ENCODE results near the gene SLC9A3.

Gene SLC9A3

GRCh38 chr5:525916-526315 is 1.7 kb upstream of the SLC9A3 start (continued):
- TF ChIP-seq TSHZ1 (tag by site-specific recombination; IDR thresholded peaks at IDR 0.05; ENCODE audit: borderline replicate concordance) (no peak), SP3 (tag by site-specific recombination; IDR thresholded peaks at IDR 0.05) (no peak), ZSCAN16 (tag by site-specific recombination; IDR thresholded peaks at IDR 0.05) (no peak), ZNF488 (tag by site-specific recombination; IDR thresholded peaks at IDR 0.05) (no peak), ZNF280C (tag by site-specific recombination; IDR thresholded peaks at IDR 0.05) (no peak), ZNF404 (tag by site-specific recombination; IDR thresholded peaks at IDR 0.05) (no peak), ZNF624 (tag by site-specific recombination; IDR thresholded peaks at IDR 0.05) (no peak), ZIC2 (tag by site-specific recombination; IDR thresholded peaks at IDR 0.05) (no peak), ZNF354C (tag by site-specific recombination; IDR thresholded peaks at IDR 0.05; ENCODE audit: borderline replicate concordance, low read depth) (no peak), PRDM4 (tag by site-specific recombination; IDR thresholded peaks at IDR 0.05) (no peak), CTCF (tag by site-specific recombination; IDR thresholded peaks at IDR 0.05) (no peak)

- Histone ChIP-seq H3K4me1 (ENCODE audit: control insufficient read depth, insufficient read depth, low read length) (no peaks in the 10 kb centered on the region), H3K9me3 (ENCODE audit: control insufficient read depth, insufficient read depth, low read depth, low read length) (no peaks in the 10 kb centered on the region), H3K36me3 (ENCODE audit: control insufficient read depth in 2 of 2, insufficient read depth in 1 of 2, low read length in 2 of 2) (no peaks in the 10 kb centered on the region), H3K4me3 (ENCODE audit: low read depth, low read length) (no peak overlapping the region), H3K27ac (ENCODE audit: extremely low read depth, low read depth, low read length) (no peak overlapping the region)
- CTCF ChIA-PET = no interaction called here
- POLR2A ChIA-PET = no interaction called here
- TF ChIP-seq ZNF623 (tag by site-specific recombination; IDR thresholded peaks at IDR 0.05) = peak; percentile 95
- TF ChIP-seq ZNF23 (tag by site-specific recombination; IDR thresholded peaks at IDR 0.05; ENCODE audit: borderline replicate concordance) = no peak
- TF ChIP-seq GLI2 (tag by site-specific recombination; IDR thresholded peaks at IDR 0.05; ENCODE audit: borderline replicate concordance, low read depth) = no peak
- no peak for TF ChIP-seq GLI4 (tag by site-specific recombination; IDR thresholded peaks at IDR 0.05)
These were observed 918 bp upstream of the SLC9A3 start for GRCh38 chr5:524973-525761.
